ENCODE results near the gene MED27.

- no peak for TF ChIP-seq CTCF (conservative IDR thresholded peaks at IDR 0.05 in 1 of 2, IDR thresholded peaks at IDR 0.05 in 1 of 2; ENCODE audit: low read depth in 1 of 2, low read length in 2 of 2)
- TF ChIP-seq EZH2 (IDR thresholded peaks at IDR 0.05; ENCODE audit: low read length, missing control alignments): no peak
These were observed 45.1 kb upstream of the MED27 start for GRCh38 chr9:132124800-132125199.
